Peyer's patch (tissue), 4 donors: ENCODE data around the gene GFOD1.

Experiments
- CTCF ChIP-seq, 6 experiments: fragments of 450-650 bp in 4 of 6; fragments of 200-600 bp in 2 of 6; sonication (generic) in 1 of 6; IDR thresholded peaks; one replicate each; pipeline ENCODE4 v1.5.1; 2017 to 2019; ENCODE audit warnings: antibody characterized with exemption in 6 of 6, mild to moderate bottlenecking in 3 of 6, moderate library complexity in 1 of 6
- POLR2A ChIP-seq, 2 donors: fragments of 450-650 bp; IDR thresholded peaks; one replicate each; pipeline ENCODE4 v1.5.1; 2017; ENCODE audit warnings: antibody characterized with exemption in 2 of 2, mild to moderate bottlenecking in 2 of 2, moderate library complexity in 2 of 2

GRCh38 chr6:13473768-13474165, 13.6 kb downstream of the GFOD1 start:
- TF ChIP-seq CTCF (IDR thresholded peaks at IDR 0.05) (no peak), POLR2A (IDR thresholded peaks at IDR 0.05) (no peak)
